ENCODE measurements around the gene BTRC. TPM values are rescaled to one million over a fixed set of nuclear protein-coding genes. Genes with fewer than 3 reads are reported as not detected.
A peak's percentile ranks its signal among the peaks of the same experiment; 100 is the strongest.

BTRC gene
- total RNA-seq, 1 experiment from 2014 or later: 5.7 TPM

- no peak overlapping the region for H3K27ac ChIP-seq (ENCODE audit: low read length)
- no peaks in the 10 kb centered on the region for H3K4me1 ChIP-seq (ENCODE audit: insufficient read depth, low read length)
- no peaks in the 10 kb centered on the region for H3K9me3 ChIP-seq (ENCODE audit: low read length)
- no peak overlapping the region for H3K4me2 ChIP-seq (ENCODE audit: low read length)
- ATAC-seq (0 out of 2 replicates have a peak, but pooled peaks have one; percentile 37), DNase-seq (peak; percentile 34)
- ChIA-PET CTCF (interaction anchor here (0.5 kb wide), 1 partner anchor 154 kb away, joined by 12 read pairs; no protein-coding TSS in a partner anchor), POLR2A (ENCODE audit: unreplicated experiment) (interaction anchor here (0.7 kb wide), 1 partner anchor 154 kb away, joined by 3 read pairs; no protein-coding TSS in a partner anchor)
- intact Hi-C loops (cut with micrococcal nuclease): no loop called here
- no peaks in the 10 kb centered on the region for H3F3A ChIP-seq (ENCODE audit: low read length, unreplicated experiment)
- TF ChIP-seq EZH2 (IDR thresholded peaks at IDR 0.05; ENCODE audit: low read length, unreplicated experiment): no peak
- TF ChIP-seq CTCF (conservative IDR thresholded peaks at IDR 0.05; ENCODE audit: low read depth, low read length): no peak
- no peak for TF ChIP-seq EZH2phosphoT487 (IDR thresholded peaks at IDR 0.05; ENCODE audit: borderline replicate concordance, low read length)
- BruUV-seq (replicated peaks): no TSS peak
- no peaks in the 10 kb centered on the region for H3K9me2 ChIP-seq (replicated peaks; ENCODE audit: low read length)
- H3K9ac ChIP-seq (ENCODE audit: low read length): no peak overlapping the region
- no peaks in the 10 kb centered on the region for H3K27me3 ChIP-seq (ENCODE audit: low read length)
- H3K79me2 ChIP-seq (ENCODE audit: low read length): no peaks in the 10 kb centered on the region
- no peaks in the 10 kb centered on the region for H3K36me3 ChIP-seq (ENCODE audit: low read depth, low read length)
- H4K20me1 ChIP-seq (ENCODE audit: low read length): no peaks in the 10 kb centered on the region
- no peak overlapping the region for H3K4me3 ChIP-seq (ENCODE audit: low read length)
- H2AFZ ChIP-seq (ENCODE audit: low read length): no peak overlapping the region
Observed at GRCh38 chr10:101512738-101513137, 158.8 kb downstream of the BTRC start.

GRCh38 chr10:101513733-101514132 is 159.8 kb downstream of the BTRC start:
- Histone ChIP-seq H4K20me1 (ENCODE audit: low read length) (no peaks in the 10 kb centered on the region), H3K9me3 (ENCODE audit: low read length) (no peaks in the 10 kb centered on the region), H3K27ac (ENCODE audit: low read length) (no peak overlapping the region), H3K79me2 (ENCODE audit: low read length) (no peaks in the 10 kb centered on the region), H3K4me3 (ENCODE audit: low read length) (no peak overlapping the region), H3K27me3 (ENCODE audit: low read length) (no peaks in the 10 kb centered on the region), H3K9ac (ENCODE audit: low read length) (no peak overlapping the region), H3K9me2 (replicated peaks; ENCODE audit: low read length) (no peaks in the 10 kb centered on the region), H2AFZ (ENCODE audit: low read length) (no peak overlapping the region), H3K4me2 (ENCODE audit: low read length) (no peak overlapping the region), H3F3A (ENCODE audit: low read length, unreplicated experiment) (no peaks in the 10 kb centered on the region), H3K4me1 (ENCODE audit: insufficient read depth, low read length) (no peaks in the 10 kb centered on the region), H3K36me3 (ENCODE audit: low read depth, low read length) (no peaks in the 10 kb centered on the region)
- DNase-seq (no peak), ATAC-seq (no peak)
- BruUV-seq (replicated peaks): no TSS peak
- intact Hi-C loops (cut with micrococcal nuclease): no loop called here
- POLR2A ChIA-PET (ENCODE audit: unreplicated experiment): no interaction called here
- TF ChIP-seq EZH2phosphoT487 (IDR thresholded peaks at IDR 0.05; ENCODE audit: borderline replicate concordance, low read length) (no peak), EZH2 (IDR thresholded peaks at IDR 0.05; ENCODE audit: low read length, unreplicated experiment) (no peak), CTCF (conservative IDR thresholded peaks at IDR 0.05; ENCODE audit: low read depth, low read length) (no peak)
- CTCF ChIA-PET: no interaction called here

- no peak overlapping the region for H3K9ac ChIP-seq (ENCODE audit: low read length)
- H3K9me3 ChIP-seq (ENCODE audit: low read length): no peaks in the 10 kb centered on the region
- CTCF ChIA-PET: no interaction called here
- H2AFZ ChIP-seq (ENCODE audit: low read length): no peak overlapping the region
- no TSS peak for BruUV-seq (replicated peaks)
- H3K4me2 ChIP-seq (ENCODE audit: low read length): no peak overlapping the region
- no peak overlapping the region for H3K27ac ChIP-seq (ENCODE audit: low read length)
- no peaks in the 10 kb centered on the region for H3K36me3 ChIP-seq (ENCODE audit: low read depth, low read length)
- POLR2A ChIA-PET (ENCODE audit: unreplicated experiment): no interaction called here
- H4K20me1 ChIP-seq (ENCODE audit: low read length): no peaks in the 10 kb centered on the region
- DNase-seq (no peak), ATAC-seq (no peak)
- no peak overlapping the region for H3K4me3 ChIP-seq (ENCODE audit: low read length)
- no peaks in the 10 kb centered on the region for H3K4me1 ChIP-seq (ENCODE audit: insufficient read depth, low read length)
- no peaks in the 10 kb centered on the region for H3K9me2 ChIP-seq (replicated peaks; ENCODE audit: low read length)
- no peaks in the 10 kb centered on the region for H3K27me3 ChIP-seq (ENCODE audit: low read length)
- intact Hi-C loops (cut with micrococcal nuclease): no loop called here
- H3F3A ChIP-seq (ENCODE audit: low read length, unreplicated experiment): no peaks in the 10 kb centered on the region
- no peaks in the 10 kb centered on the region for H3K79me2 ChIP-seq (ENCODE audit: low read length)
- no peak for TF ChIP-seq EZH2 (IDR thresholded peaks at IDR 0.05; ENCODE audit: low read length, unreplicated experiment)
- TF ChIP-seq EZH2phosphoT487 (IDR thresholded peaks at IDR 0.05; ENCODE audit: borderline replicate concordance, low read length): no peak
- TF ChIP-seq CTCF (conservative IDR thresholded peaks at IDR 0.05; ENCODE audit: low read depth, low read length): no peak
Observed at GRCh38 chr10:101525848-101526247, 171.9 kb downstream of the BTRC start.

All from PC-3 (cell line).